H9 (cell line): ENCODE measurements around the gene TUBGCP5. TPM values are rescaled to one million over a fixed set of nuclear protein-coding genes. Genes with fewer than 3 reads are reported as not detected.

Experiments
- DNase-seq: peaks from one replicate; pipeline ENCODE4 v3.0.0-alpha.2; 2017
- H2AFZ ChIP-seq: one replicate; pipeline ENCODE4 v1.6.1; 2013; ENCODE audit warnings: mild to moderate bottlenecking, low read length, control low read depth, moderate library complexity
- H2AK5ac ChIP-seq: 2 replicates; pipeline ENCODE4 v1.6.1; 2013; ENCODE audit warnings: low read length, control low read depth, mixed read lengths; ENCODE audit not compliant: insufficient read length
- H2BK120ac ChIP-seq: one replicate; pipeline ENCODE4 v1.6.1; 2013; ENCODE audit warnings: low read depth, mild to moderate bottlenecking, low read length, control low read depth, inconsistent platforms; ENCODE audit not compliant: poor library complexity, severe bottlenecking
- H2BK12ac ChIP-seq: 2 replicates; pipeline ENCODE4 v1.6.1; 2013; ENCODE audit warnings: low read length, control low read depth, mixed read lengths, low read depth; ENCODE audit not compliant: insufficient read length
- H2BK15ac ChIP-seq: 2 replicates; pipeline ENCODE4 v1.6.1; 2013; ENCODE audit warnings: low read depth, low read length, control low read depth
- H2BK20ac ChIP-seq: one replicate; pipeline ENCODE4 v1.6.1; 2013; ENCODE audit warnings: low read depth, mild to moderate bottlenecking, low read length, control low read depth, inconsistent platforms; ENCODE audit not compliant: poor library complexity, severe bottlenecking
- H2BK5ac ChIP-seq: 2 replicates; pipeline ENCODE4 v1.6.1; 2013; ENCODE audit warnings: low read length, control low read depth, mixed read lengths; ENCODE audit not compliant: insufficient read length
- H3K14ac ChIP-seq: 2 replicates; pipeline ENCODE4 v1.6.1; 2013; ENCODE audit warnings: low read length, control low read depth; ENCODE audit not compliant: insufficient read depth
- H3K18ac ChIP-seq: 2 replicates; pipeline ENCODE4 v1.6.1; 2013; ENCODE audit warnings: low read depth, mild to moderate bottlenecking, mixed read lengths, low read length, control low read depth; ENCODE audit not compliant: insufficient read length
- H3K23ac ChIP-seq: 2 replicates; pipeline ENCODE4 v1.6.1; 2013; ENCODE audit warnings: low read length, control low read depth, mixed read lengths, low read depth; ENCODE audit not compliant: insufficient read length
- H3K23me2 ChIP-seq: 2 replicates; pipeline ENCODE4 v1.6.1; 2013; ENCODE audit warnings: low read depth, mild to moderate bottlenecking, mixed read lengths, low read length, control low read depth; ENCODE audit not compliant: insufficient read length, poor library complexity, severe bottlenecking
- H3K27ac ChIP-seq: 2 replicates; pipeline ENCODE4 v1.5.1; 2013; ENCODE audit warnings: low read length, control low read depth, mixed read lengths, low read depth; ENCODE audit not compliant: insufficient read length
- H3K27me3 ChIP-seq: 2 replicates; pipeline ENCODE4 v1.6.1; 2013; ENCODE audit warnings: low read length, control low read depth, inconsistent platforms; ENCODE audit not compliant: insufficient read depth
- H3K4ac ChIP-seq: 2 replicates; pipeline ENCODE4 v1.6.1; 2013; ENCODE audit warnings: low read depth, mild to moderate bottlenecking, control low read depth, inconsistent platforms, low read length, moderate library complexity
- H3K4me1 ChIP-seq: 2 replicates; pipeline ENCODE4 v1.6.1; 2013; ENCODE audit warnings: low read length, control low read depth, inconsistent platforms; ENCODE audit not compliant: insufficient read depth
- H3K4me2 ChIP-seq: 2 replicates; pipeline ENCODE4 v1.6.1; 2013; ENCODE audit warnings: low read length, control low read depth, mixed read lengths; ENCODE audit not compliant: insufficient read length, insufficient read depth
- H3K56ac ChIP-seq: 2 replicates; pipeline ENCODE4 v1.6.1; 2013; ENCODE audit warnings: low read depth, mild to moderate bottlenecking, mixed read lengths, low read length, control low read depth; ENCODE audit not compliant: insufficient read length
- H3K79me1 ChIP-seq: 2 replicates; pipeline ENCODE4 v1.6.1; 2013; ENCODE audit warnings: low read depth, mild to moderate bottlenecking, moderate library complexity, low read length, control low read depth, inconsistent platforms; ENCODE audit not compliant: insufficient read depth, poor library complexity, severe bottlenecking
- H3K79me2 ChIP-seq: 2 replicates; pipeline ENCODE4 v1.6.1; 2013; ENCODE audit warnings: low read length, control low read depth, inconsistent platforms; ENCODE audit not compliant: insufficient read depth
- H3K9ac ChIP-seq: 2 replicates; pipeline ENCODE4 v1.6.1; 2013; ENCODE audit warnings: low read length, control low read depth, mixed read lengths; ENCODE audit not compliant: insufficient read length; ENCODE audit errors: extremely low read depth
- H3K9me3 ChIP-seq: one replicate; pipeline ENCODE4 v1.6.1; 2013; ENCODE audit warnings: low read depth, low read length, inconsistent platforms; ENCODE audit not compliant: control insufficient read depth
- H3T11ph ChIP-seq: one replicate; pipeline ENCODE4 v1.6.1; 2013; ENCODE audit warnings: mild to moderate bottlenecking, low read length, control low read depth, inconsistent platforms
- H4K20me1 ChIP-seq: one replicate; pipeline ENCODE4 v1.6.1; 2013; ENCODE audit not compliant: control insufficient read depth, insufficient read length, insufficient read depth
- H4K5ac ChIP-seq: 2 replicates; pipeline ENCODE4 v1.6.1; 2013; ENCODE audit warnings: low read depth, mild to moderate bottlenecking, mixed read lengths, low read length, control low read depth; ENCODE audit not compliant: insufficient read length
- H4K8ac ChIP-seq: replicated peaks from 2 replicates; pipeline ENCODE4 v1.6.1; 2013; ENCODE audit warnings: low read length, control low read depth, mixed read lengths, low read depth; ENCODE audit not compliant: insufficient read length
- H4K91ac ChIP-seq: 2 replicates; pipeline ENCODE4 v1.6.1; 2013; ENCODE audit warnings: low read depth, mild to moderate bottlenecking, moderate library complexity, mixed read lengths, low read length, control low read depth; ENCODE audit not compliant: insufficient read length
- H3K27ac Mint-ChIP-seq, 3 experiments: 2 replicates in 2 of 3; 3 replicates in 1 of 3; pipeline ENCODE4 v1.8.0; 2020 to 2021; ENCODE audit warnings: mixed read lengths in 3 of 3, mild to moderate bottlenecking in 1 of 3, moderate library complexity in 1 of 3
- H3K27me3 Mint-ChIP-seq: 2 replicates; pipeline ENCODE4 v1.8.0; 2021; ENCODE audit warnings: low read depth, mild to moderate bottlenecking, moderate library complexity, mixed read lengths
- H3K36me3 Mint-ChIP-seq, 3 experiments: 2 replicates in 2 of 3; 3 replicates in 1 of 3; pipeline ENCODE4 v1.8.0; 2020 to 2021; ENCODE audit warnings: low read depth in 3 of 3, mixed read lengths in 3 of 3; ENCODE audit not compliant: insufficient read depth in 1 of 3
- H3K4me1 Mint-ChIP-seq, 2 experiments: 2 replicates each; pipeline ENCODE4 v1.8.0; 2020; ENCODE audit warnings: mixed read lengths in 2 of 2
- H3K4me3 Mint-ChIP-seq, 2 experiments: 2 replicates in 1 of 2; 3 replicates in 1 of 2; pipeline ENCODE4 v1.8.0; 2020 to 2021; ENCODE audit warnings: mild to moderate bottlenecking in 2 of 2, mixed read lengths in 2 of 2, moderate library complexity in 1 of 2
- H3K9me3 Mint-ChIP-seq, 2 experiments: 2 replicates in 1 of 2; 3 replicates in 1 of 2; pipeline ENCODE4 v1.8.0; 2020; ENCODE audit warnings: mild to moderate bottlenecking in 2 of 2, mixed read lengths in 2 of 2, moderate library complexity in 1 of 2
- CTCF ChIP-seq: fragments of 200-600 bp; sonication (generic); conservative IDR thresholded peaks from 3 replicates; pipeline ENCODE4 v1.8.0; 2021; ENCODE audit warnings: antibody characterized with exemption, mild to moderate bottlenecking
- WGBS: extraction: QIAGEN DNeasy Blood & Tissue Kit; methylation state at CpG from one replicate; pipeline ENCODE4 v1.1.7; 2013; ENCODE audit warnings: missing lambda C conversion rate, low lambda C conversion rate, mixed read lengths; ENCODE audit not compliant: insufficient read length; ENCODE audit errors: extremely low coverage; 5-methylcytosine and 5-hydroxymethylcytosine counted together
- total RNA-seq: library from RNA; stranded (reverse); gene quantifications from 2 replicates; pipeline ENCODE4 v1.2.1, GENCODE V29; 2021

TUBGCP5 gene
- total RNA-seq, 1 experiment from 2014 or later: 15.3 TPM

GRCh38 chr15:23050708-23051107 is 11.3 kb upstream of the TUBGCP5 start:
- Histone ChIP-seq H4K91ac (no peak overlapping the region), H3K23ac (no peak overlapping the region), H3K79me1 (no peaks in the 10 kb centered on the region), H3K9ac (no peak overlapping the region), H2BK15ac (no peak overlapping the region), H3K4me1 (no peaks in the 10 kb centered on the region), H3K56ac (no peak overlapping the region), H3K9me3 (no peaks in the 10 kb centered on the region), H3K18ac (no peak overlapping the region), H2BK20ac (no peak overlapping the region), H4K5ac (no peak overlapping the region), H2BK12ac (no peak overlapping the region), H2AK5ac (no peak overlapping the region), H3K27me3 (no peaks in the 10 kb centered on the region), H2BK120ac (no peak overlapping the region), H3T11ph (no peak overlapping the region), H3K4me2 (no peak overlapping the region), H2BK5ac (no peak overlapping the region), H3K14ac (no peak overlapping the region), H4K20me1 (no peaks in the 10 kb centered on the region), H3K79me2 (no peaks in the 10 kb centered on the region), H3K27ac (no peak overlapping the region), H3K23me2 (no peaks in the 10 kb centered on the region), H2AFZ (no peak overlapping the region), H4K8ac (no peak overlapping the region), H3K4ac (no peak overlapping the region)
- peaks cover 31 to 51% of the 10 kb centered on the region in 2 experiments for H3K9me3 Mint-ChIP-seq
- H3K36me3 Mint-ChIP-seq: no peaks in the 10 kb centered on the region
- H3K4me1 Mint-ChIP-seq: no peaks in the 10 kb centered on the region
- H3K27me3 Mint-ChIP-seq: peaks cover 1% of the 10 kb centered on the region; the same call in 1 of the 2 replicates
- no peak overlapping the region for H3K4me3 Mint-ChIP-seq
- no peak overlapping the region for H3K27ac Mint-ChIP-seq
- no peak for TF ChIP-seq CTCF
- DNase-seq: no peak
- WGBS: no CpG with 5 or more reads among the region's 1 CpG
